Glomerular endothelial cell (primary cell): ENCODE data around the gene HOXD9. TPM values are rescaled to one million over a fixed set of nuclear protein-coding genes. Genes with fewer than 3 reads are reported as not detected.

ENCODE experiments used
- DNase-seq: peaks from one replicate; pipeline ENCODE4 v3.0.0-alpha.2; 2011; ENCODE audit warnings: low read depth, low spot score; ENCODE audit errors: extremely low read depth
- total RNA-seq: library from RNA; depleted of rRNA; stranded (reverse); fragments of >200 nt; gene quantifications from 2 replicates; pipeline ENCODE4 v1.2.3, GENCODE V29; 2015

Gene HOXD9
- total RNA-seq, 1 donor from 2014 or later, result 7.6 TPM

DNA sequence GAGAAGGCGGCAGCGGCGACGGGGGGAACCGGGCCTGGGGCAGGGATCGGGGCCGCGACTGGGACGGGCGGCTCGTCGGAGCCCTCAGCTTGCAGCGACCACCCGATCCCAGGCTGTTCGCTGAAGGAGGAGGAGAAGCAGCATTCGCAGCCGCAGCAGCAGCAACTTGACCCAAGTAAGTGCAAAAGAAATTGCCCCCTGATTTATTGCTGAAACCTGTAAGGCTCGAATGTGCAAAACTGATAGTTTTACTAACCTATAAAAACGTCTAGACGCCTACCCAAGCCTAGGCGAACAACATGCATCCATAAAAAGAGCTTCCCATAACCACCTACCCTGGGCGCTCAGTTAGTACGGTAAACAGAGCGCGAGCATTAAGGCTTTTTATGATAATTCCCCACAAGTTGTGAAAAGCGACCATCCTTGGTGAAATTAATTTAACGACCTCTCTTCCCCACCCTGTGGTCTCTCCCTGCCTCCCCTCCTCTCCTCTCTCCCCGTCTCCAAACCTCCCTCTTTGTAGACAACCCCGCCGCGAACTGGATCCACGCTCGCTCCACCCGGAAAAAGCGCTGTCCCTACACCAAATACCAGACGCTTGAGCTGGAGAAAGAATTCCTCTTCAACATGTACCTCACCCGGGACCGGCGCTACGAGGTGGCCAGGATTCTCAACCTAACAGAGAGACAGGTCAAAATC is 1.0 kb downstream of the HOXD9 start:
- DNase-seq, result no peak

DNA sequence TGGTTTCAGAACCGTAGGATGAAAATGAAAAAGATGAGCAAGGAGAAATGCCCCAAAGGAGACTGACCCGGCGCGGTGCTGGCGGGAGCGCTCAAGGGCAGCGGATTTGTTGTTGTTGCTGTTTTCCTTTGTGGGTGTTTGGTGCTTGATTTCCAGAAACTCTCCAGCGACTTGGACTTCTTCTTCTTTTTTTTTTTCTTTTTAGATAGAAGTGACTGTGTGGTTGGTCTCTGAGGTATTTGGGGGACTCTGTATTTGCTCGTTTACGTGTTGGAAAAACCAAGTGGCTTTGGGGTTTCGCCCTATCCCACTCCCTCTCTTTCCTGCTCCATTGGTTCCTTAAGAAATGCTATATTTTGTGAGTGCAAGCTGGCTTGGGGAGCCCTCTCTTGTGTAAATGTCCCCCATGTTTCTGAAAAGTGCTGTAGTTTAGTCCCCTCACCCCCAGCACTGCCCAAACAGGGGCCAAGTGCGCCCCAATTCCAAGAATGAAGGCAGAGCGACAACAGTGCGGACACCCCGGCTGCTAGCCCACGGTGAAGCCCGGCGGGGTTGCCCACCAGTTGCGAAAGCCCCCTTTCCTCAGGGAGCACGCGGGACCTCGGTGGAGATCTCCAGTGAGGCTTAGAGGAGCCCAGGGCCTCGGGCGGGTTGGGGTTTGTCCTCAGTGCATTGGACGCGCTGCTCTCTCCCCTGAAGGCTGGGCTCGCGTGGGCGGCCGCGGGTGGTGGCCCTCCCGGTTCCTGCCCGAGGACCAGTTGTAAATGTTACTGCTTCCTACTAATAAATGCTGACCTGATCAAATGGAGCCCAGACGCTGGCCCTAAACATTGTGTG is 1.8 kb downstream of the HOXD9 start:
- no peak for DNase-seq

DNA sequence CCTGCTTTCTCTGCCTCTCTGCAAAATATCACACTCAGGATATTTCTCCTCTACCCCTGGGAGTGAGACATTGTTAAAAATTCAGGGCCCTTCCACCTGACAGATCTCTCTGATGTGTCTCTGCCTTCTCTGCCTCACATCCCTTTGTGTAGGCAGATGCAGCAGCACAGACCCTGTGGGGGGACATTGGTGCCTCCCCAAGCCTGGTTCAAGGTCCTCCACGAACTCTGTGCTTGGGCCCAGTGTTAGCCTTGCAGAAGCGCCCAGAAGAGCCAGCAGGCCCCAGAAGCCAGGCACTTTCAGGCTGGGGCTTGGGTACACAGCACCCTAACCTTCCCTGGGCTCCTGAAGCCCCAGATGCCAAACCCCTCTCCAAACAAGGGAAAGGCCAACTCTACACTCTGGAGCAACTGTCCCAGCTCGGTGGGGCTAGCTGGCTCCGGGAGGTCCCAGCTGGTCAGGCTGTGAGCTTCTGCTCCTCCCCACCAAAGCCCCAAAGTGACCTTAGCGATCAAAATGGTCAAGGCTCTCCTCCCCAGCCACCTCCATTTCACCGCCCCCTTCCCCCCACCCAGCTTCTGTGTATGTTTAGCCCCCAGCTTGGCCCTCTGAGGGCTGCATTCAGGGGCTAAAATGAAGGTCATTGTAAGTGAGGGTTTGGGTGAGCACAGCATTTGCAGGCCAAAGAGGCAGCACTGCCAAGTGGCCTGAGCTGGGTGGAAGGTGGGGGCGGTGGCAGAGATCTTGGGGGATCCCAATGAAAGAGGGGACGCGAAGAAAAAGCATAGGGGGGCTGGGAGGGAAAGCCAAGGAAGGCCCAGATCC is 2.6 kb downstream of the HOXD9 start:
- DNase-seq, result no peak

DNA sequence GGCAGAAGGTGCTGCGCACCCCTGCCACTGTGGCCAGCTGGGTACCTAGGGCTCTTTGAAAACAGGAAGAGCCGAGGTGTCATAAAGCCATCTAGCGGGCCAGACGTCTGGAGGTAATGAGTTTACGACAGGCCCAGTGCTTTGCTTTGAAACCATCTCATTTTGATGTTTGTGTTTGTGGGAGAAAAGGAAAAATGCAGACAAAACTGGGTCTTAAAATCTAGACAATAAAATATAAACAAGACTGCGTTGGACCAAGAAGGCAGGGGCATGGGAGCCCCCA is 3.2 kb downstream of the HOXD9 start:
- DNase-seq, result no peak

DNA sequence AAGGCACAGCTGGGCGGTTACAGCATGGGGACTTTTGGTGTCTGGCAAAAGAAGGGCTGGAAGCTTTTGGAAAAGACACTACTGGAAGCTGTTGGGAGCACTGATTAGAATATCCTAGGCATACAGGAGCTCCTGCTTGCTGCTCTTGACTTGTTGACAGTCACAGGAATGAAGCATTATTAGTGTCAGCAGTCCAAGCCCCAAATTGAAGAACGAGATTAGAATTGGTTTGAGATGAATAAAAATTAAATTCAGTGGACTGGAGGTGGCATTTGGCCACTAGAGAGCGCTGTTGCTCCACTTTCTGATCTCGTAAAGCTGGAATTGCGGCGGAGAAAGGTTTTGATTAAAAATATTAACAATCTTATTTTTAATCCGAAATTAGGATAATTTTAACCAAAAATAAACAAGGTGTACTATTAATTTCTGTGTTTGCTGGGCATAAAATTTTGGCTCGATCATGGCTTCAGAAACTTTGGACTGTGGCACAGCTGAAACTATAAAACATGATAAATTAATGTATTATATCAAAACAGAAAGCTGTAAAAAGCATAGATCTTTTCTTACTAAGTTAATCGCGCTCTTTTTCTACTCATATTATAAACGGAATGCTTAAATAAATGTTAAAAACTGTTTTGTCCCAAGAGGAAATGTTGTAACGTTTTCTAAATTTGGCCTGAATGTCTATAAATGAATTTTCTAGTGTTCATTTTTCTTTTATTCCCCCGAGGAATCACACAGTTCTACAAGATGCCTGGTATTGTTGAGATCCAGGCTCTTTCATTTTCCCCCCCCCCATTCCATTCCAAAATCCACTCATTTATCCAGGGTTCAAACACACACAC is 4.6 kb downstream of the HOXD9 start:
- no peak for DNase-seq

DNA sequence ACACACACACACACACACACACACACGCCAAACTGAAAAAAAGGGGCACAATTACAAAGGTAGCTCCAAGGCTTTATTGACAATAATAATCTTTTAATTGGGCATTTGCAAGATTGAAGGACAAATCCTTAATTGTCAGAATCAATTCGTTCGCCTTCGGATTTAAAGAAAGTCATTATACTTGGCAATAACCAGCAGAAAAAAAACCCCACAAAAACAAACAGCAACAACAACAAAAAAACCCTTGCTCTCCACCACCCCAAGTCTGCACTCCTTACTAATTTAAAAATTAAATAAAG is 5.2 kb downstream of the HOXD9 start:
- no peak for DNase-seq

DNA sequence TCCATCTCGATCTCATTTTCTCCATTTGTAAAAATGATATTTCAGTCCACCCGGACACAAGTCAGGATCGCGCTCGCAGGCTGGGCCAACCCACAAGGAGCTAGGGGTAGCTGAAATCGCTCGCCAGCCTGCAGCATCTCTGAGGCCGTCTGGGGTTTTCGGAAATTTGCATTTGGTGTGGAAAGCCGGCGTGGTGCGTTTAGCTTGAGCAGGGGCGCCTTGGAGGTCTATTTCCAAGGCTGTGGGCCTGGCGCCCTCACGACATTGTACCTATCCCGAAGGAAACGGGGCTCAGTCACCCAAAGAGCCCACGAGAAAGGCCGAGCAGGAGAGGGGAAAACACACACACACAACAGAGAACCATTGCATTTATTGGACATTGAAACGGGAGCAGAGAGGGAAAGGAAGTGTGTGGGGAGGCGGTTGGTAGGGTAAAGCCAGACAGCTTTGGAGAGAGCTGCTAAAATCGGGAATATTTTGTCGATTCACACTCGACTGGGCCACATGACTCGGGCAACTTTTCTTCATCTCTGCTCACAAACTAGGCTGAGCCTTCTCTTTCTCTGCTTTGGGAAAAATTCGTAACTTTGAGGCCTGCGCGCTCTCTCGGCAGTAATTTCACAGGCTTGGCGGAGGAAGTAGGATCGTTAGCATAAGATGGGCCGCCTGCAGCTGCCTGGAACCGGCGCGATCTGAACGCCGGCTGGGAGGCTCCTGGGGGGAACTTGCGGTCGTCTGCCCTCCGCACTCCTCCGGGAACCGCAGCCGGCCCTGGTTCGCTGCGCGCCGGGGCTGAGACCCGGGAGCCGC is 5.9 kb downstream of the HOXD9 start:
- DNase-seq, result no peak

DNA sequence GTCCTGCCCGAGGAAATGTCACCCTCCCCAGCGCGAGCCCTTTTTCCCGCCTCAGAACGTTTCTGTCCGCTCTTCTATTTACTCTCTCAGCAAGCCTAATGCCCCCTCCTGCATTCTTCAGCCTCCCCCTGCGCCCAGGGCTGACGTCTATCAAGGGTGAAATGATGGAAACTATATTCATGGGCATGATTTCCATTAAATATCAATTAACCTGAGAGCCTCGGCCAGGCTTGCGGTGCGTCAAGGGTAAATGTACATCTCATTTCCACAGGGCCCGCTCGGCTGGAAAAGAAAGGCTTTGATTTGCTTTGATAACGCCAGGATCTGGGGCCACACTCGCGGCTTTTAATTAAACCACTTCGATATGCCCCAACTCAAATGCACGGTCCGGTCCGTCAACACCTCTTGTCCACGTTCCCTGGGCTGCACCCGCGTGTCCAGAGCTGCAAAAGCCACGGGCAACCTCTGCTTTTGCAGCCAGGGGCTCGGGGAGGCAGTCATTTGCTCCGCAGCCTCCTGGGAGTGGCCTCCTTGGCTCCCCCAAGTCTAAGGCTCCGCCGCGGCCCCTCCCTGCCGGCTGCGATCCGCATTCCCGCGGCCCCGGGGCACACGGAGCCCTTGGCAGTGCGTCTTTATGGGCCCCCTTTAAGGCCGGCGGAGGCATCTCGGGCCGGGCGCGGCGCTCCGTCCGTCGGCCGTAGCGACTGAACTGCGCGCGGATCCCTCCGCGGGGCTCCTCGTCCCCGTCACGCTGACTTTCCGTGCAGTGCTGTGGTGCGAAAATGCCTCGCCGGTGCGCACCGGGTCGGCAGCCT is 6.7 kb downstream of the HOXD9 start, which contains the start of gene HOXD8:
Gene HOXD8 (plus strand): TSS at position 724 of the 815 bp plus-strand sequence. CDS start 662 bp downstream, outside the sequence.
- no peak for DNase-seq

DNA sequence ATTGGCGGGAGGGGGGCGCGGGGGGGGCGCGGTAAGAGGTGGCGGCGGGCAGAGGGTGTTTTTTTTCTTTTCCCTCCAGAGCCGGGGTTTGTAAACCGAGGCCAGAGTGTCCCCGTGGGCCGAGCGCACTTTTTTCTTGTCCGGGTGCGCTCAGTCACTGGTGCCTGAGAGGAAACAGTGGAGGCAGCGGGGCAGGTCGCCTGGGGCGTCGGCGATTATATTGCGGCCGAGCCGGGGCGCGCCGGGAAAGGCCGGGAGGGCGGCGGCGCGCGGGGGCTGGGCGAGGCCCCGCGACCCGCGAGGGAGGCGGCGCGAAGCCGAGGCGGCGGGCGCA is 7.3 kb downstream of the HOXD9 start:
- DNase-seq, result no peak

DNA sequence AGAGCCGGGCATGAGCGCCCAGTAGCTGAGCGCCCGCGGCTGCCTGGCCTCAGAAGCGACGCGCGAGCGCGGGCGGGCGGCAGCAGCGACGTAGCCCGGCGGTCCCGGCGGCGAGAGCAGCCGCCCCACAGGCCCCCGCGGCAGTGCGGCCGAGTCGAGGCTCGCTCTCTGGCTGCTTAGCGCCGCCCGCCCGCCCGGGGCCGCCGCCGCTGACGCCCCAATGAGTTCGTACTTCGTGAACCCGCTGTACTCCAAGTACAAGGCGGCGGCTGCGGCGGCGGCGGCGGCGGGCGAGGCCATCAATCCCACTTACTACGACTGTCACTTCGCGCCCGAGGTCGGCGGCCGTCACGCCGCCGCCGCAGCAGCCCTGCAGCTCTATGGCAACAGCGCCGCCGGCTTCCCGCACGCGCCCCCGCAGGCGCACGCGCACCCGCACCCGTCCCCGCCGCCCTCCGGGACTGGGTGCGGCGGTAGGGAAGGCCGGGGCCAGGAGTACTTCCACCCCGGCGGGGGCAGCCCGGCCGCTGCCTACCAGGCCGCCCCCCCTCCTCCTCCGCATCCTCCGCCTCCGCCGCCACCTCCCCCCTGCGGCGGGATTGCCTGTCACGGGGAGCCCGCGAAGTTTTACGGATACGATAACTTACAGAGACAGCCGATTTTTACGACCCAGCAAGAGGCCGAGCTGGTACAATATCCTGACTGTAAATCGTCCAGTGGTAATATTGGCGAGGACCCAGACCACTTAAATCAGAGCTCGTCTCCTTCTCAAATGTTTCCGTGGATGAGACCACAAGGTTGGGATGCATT is 7.8 kb downstream of the HOXD9 start:
- DNase-seq, result no peak

DNA sequence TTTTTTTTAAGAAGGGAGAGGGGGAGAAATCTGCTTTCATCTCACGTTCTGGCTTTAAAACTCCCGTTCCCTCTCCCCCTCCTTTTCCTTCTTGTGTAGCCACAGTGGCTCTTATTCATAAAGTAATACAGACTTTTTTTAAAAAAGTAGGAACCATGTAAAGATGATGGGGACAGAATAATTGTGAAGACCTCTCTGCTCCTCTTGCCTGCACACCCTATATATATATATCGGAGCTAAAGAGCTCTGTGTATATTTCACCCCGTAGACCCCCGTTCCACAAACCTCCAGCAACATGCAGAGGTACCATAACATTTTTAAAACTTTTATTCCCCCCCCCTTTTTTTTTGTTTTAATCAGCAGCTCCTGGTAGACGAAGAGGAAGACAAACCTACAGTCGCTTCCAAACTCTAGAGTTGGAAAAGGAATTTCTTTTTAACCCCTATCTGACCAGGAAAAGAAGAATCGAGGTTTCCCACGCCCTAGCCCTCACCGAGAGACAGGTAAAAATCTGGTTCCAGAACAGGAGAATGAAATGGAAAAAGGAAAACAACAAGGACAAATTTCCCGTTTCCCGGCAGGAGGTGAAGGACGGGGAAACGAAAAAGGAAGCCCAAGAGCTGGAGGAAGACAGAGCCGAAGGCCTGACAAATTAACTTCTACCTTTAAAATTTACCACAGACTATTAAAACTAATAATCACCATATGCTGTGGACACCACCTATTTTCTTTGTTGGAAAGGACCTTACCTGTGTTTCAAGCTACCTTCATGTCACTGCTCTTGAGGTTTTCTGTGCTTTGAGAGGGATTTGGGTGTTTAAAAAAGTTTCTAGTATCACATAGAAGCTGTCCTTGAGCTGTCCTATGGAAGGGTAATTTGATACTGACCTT is 8.7 kb downstream of the HOXD9 start:
- no peak for DNase-seq

DNA sequence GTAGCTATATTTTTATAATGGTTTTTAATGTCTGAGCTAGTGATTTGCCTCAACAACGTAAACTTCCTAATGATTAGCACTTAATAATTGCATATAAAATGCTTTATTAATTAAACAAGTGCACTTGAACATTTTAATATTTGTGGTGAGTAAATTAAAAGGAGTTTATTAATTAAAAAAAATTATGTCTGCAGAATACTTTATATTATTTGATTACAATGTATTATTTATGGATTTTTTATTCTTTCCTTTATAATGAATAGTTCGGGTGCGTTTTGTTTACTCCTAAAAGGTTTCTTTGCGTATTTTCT is 9.3 kb downstream of the HOXD9 start:
- DNase-seq, result no peak

DNA sequence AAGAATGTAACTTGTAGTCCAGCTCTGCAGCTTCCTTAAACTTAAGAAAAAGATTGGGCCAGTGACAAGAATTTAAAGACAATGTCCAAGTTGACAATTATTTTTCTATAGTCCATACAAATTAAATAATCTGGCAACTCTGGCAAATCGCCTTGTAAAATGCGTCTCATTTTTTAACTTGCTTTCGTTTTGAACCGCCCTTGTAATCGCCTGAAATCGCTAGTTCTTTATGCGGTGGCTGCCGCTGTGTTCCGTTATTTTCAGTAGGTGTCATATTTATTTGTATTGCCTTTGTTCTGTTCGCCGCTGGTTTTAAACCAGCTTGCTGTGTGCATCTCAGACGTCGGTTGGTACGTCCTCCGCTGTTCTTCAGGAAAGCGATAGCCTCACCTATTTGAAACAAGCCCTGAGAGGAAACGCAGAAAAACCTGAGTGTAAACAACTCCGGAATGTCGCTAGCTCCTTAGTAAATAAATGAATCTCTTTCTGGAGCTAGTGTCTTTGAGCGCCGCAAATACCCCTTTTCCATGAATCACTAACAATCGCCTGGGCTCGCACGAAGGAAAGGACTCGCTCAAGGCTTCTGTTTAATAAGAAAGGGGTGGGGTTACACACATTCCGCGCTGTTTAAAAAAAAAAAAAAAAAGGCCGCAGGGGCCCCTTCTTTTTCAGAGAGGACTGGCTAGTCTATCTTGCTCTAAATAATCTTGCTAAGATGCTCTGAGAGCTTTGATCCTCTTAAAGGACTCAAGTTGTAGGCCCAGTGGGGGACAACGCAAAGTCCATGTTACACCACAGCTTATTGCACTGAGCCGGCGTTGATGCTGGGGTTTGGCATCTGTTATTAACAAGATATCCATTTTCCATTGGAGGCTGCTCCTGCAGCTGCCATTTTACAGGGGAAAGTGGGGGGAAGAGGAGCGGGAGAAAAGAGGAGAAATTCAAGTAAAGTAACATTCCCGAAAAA is 10.0 kb downstream of the HOXD9 start:
- no peak for DNase-seq

DNA sequence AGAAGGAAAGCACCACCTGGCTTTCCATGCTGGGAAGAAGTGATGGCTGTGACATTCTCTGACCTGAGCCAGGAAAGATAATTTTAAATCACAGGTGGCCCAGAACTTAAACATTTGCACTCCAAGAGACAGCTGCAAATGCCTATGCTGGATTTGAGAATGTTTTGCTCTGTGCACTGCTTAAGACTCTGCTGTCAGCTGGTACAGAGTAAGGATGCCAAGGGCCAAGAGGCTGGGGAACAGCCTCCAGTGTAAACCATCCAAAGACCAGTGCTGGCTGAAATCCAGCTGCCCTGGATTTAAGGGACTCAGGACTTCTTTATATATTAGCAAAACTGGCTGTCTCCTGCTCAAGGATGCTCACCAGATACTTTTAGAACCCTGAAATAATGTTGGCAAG is 10.9 kb downstream of the HOXD9 start:
- no peak for DNase-seq

DNA sequence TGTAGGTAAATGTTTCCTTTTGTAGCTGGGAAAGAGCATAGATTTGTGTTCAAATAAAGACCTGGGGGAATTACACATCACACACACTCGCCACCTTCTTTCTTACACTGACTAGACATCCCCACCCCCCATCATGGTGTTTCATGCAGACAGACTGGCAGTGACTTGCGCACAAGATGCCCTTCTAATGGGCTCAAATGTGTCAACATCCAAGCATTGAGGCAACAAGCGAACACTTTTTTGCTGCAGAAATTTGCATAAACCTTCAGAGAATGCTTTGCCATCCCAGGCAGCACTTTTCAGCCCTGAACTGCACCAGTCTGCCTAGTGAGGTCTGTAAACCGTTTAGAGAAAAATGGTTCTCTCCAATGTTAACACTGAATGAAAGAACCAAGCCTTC is 11.5 kb downstream of the HOXD9 start:
- no peak for DNase-seq

DNA sequence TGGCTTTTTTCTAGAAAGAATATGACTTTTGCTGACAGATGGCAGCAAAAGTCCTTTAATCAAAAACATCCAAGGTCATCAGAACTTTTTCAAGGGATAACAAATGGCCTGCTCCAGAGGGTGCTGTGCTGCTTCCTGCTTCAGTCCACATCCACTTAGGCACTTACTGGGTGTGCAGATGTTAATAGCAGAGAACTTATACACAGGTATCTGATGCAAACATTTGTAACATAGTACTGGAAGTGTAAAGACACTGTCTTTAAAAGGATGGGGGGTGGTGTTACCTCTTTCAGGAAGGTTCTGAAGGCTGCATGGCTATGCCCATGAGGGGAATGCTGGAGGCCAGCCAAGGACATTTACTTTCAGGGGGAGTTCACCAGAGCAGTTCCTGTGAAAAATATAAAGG is 12.5 kb downstream of the HOXD9 start:
- DNase-seq, result no peak
